ENCODE measurements around the gene PSMD7.

The PSMD7 gene

DNA sequence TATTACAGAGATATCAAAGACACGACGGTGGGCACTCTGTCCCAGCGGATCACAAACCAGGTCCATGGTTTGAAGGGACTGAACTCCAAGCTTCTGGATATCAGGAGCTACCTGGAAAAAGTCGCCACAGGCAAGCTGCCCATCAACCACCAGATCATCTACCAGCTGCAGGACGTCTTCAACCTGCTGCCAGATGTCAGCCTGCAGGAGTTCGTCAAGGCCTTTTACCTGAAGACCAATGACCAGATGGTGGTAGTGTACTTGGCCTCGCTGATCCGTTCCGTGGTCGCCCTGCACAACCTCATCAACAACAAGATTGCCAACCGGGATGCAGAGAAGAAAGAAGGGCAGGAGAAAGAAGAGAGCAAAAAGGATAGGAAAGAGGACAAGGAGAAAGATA lies 8.7 kb downstream of the PSMD7 start:
- no peak for DNase-seq (ENCODE audit: low spot score)
- TF ChIP-seq, protein P1, sequence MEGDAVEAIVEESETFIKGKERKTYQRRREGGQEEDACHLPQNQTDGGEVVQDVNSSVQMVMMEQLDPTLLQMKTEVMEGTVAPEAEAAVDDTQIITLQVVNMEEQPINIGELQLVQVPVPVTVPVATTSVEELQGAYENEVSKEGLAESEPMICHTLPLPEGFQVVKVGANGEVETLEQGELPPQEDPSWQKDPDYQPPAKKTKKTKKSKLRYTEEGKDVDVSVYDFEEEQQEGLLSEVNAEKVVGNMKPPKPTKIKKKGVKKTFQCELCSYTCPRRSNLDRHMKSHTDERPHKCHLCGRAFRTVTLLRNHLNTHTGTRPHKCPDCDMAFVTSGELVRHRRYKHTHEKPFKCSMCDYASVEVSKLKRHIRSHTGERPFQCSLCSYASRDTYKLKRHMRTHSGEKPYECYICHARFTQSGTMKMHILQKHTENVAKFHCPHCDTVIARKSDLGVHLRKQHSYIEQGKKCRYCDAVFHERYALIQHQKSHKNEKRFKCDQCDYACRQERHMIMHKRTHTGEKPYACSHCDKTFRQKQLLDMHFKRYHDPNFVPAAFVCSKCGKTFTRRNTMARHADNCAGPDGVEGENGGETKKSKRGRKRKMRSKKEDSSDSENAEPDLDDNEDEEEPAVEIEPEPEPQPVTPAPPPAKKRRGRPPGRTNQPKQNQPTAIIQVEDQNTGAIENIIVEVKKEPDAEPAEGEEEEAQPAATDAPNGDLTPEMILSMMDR (IDR thresholded peaks at IDR 0.05; ENCODE audit: extremely low read depth, missing control alignments) = no peak

DNA sequence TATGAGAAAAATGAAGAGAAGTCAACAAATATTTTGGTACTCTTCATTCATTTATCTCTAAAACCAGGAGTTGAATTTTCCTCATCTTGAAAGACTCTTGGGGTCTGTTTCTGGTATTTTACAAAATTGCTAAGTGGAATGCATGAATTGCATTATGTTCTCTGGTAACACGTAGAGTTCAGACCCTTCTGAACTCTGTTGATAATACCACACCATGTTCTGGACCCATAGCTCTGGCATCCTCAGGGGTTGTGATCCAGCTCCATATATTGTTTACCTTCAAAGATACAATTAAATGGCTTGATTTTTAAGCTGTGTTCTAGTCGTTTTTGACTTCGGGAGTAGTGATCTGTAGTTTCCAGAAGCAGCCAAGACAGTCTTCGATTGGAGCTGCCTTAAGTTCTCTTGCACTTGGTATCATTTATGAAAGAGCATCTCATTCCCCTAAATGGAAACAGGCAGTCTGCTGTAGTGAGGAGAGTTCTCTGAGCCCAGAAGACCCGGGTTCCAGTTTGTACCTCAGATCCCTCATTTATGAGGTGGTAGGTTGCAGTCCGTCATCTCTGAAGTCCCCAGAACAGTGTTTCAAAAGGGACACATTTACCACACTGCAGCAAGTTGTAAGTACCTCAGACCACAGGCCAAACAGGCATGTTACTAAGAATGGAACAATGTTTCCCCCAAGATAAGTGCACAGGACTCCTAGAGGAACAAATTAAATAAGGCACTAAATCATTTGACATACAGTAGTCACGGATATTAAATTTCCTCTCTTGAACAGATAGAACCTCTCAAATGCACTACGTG lies 9.6 kb downstream of the PSMD7 start:
- no peak for DNase-seq (ENCODE audit: low spot score)
- TF ChIP-seq, protein P1 (IDR thresholded peaks at IDR 0.05; ENCODE audit: extremely low read depth, missing control alignments) = no peak

DNA sequence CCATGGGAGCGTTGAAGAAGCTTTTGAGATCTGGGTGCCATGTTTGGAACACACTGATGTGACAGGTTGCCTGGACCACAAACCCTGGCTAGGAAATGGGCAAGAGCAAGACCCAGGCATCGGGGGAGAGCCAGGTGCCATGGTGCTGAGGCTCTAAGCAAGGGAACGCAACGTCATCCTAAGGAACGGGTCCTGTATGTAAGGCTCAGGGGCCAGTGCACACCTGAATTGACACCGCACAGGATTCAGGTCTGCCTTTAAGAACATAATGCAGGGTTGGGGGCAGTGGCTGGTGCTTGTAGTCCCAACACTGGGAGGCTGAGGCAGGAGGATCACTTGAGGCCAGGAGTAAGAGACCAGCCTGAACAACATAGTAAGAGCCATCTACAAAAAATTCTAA lies 10.8 kb downstream of the PSMD7 start:
- DNase-seq (ENCODE audit: low spot score) = no peak
- TF ChIP-seq, protein P1 (IDR thresholded peaks at IDR 0.05; ENCODE audit: extremely low read depth, missing control alignments) = no peak

DNA sequence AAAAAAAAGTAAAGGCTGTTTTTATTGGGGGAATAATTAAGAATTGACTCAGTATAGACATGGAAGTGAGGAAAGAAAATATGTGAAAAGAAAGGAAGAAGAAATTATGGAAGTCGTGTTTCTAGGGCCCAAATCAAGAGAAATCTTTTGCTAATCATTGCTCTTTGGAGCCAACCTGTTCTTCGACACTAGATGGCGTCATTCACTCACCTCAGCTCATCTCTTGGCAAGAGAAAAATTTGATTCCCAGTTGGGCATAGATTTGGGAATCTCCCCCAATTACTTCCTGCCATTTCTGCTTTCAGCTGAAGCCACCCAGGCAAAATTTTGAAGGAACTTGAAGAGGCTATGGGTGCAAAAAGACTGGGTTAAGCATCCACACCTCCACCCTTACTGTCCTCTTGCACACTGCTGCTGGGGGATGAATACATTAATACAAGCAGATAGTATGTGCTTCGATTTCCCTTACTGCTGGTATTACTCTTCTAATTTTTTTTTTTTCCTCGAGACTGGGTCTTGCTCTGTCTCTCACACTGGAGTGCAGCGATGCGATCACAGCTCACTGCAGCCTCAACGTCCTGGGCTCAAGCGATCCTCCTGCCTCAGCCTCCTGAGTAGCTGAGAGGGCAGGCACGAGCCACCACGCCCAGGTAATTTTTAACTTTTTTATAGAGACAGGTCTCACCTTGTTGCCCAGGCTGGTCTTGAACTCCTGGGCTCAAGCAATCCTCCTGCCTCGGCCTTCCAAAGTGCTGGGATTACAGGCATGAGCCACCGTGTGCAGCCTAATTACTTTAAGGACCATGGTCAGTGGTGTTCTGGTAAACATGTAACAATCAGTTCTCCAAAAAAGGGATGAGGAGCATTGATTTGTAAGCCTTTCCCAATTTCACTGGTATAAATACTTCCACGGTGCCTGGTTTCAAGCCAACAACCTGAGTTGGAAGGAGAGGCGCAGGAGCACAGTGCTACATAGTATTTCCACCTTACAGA lies 13.5 kb downstream of the PSMD7 start:
- peak; percentile 52 for DNase-seq (ENCODE audit: low spot score)
- TF ChIP-seq, protein P1 (IDR thresholded peaks at IDR 0.05; ENCODE audit: extremely low read depth, missing control alignments) = peak; percentile 53

DNA sequence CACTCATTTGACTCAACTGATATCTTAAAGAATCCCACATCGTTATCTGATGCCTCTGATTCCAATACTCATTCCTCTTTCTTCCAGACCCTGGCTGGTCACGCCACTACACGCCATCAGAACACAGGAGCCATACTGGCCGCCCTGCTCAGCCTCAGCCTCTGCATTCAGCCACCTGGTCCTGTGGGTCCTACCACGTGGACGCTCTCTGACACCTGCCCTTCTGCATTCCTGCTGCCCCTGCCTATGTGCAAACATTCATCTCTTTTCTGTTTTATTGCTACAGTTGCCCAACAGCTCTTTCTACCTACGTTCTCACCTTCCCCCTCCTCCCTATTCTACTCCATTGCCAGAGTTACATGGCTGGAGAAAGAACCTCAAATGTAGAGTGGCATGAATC lies 18.4 kb downstream of the PSMD7 start:
- no peak for DNase-seq (ENCODE audit: low spot score)
- TF ChIP-seq, protein P1 (IDR thresholded peaks at IDR 0.05; ENCODE audit: extremely low read depth, missing control alignments) = no peak

DNA sequence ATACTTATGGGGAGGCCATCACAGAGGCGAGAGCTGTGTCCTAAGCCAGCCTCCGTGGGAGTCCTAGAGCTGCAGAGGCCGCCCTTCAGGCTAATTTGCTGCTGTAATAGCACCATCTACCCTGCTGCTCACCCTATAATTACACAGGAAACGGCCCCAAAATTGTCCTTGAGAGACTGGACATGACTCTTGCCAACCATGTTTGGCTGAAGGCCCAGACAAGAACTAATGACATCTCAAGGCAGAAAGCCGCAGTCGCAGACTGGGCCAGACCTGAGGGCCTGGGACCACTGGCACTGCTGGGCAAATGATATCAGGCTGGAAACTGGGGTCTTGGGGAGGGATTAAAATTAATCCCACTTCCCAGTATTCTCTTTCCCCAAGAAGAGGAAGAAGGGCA lies 24.1 kb downstream of the PSMD7 start:
- TF ChIP-seq, protein P1 (IDR thresholded peaks at IDR 0.05; ENCODE audit: extremely low read depth, missing control alignments) = no peak
- no peak for DNase-seq (ENCODE audit: low spot score)

DNA sequence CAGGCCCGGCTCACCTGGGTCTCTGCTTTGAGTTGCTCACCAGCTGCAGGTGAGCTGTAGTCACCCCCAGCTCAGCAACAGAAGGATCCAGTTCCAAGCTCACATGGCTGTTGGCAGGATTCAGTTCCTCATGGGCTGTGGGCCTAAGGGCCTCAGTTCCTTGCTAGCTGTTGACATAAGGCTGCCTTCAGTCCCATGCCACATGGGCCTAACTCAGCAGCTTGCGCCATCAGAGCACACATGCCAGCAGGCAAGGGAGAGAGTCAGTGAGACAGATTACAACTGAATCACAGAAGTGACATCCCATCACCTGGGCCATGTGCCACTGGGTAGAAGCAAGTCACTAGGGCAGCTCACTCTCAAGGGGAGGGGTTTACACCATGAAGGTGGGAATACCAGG lies 24.7 kb downstream of the PSMD7 start:
- DNase-seq (ENCODE audit: low spot score) = no peak
- TF ChIP-seq, protein P1 (IDR thresholded peaks at IDR 0.05; ENCODE audit: extremely low read depth, missing control alignments) = no peak

All from GM20000 (cell line).